ENCODE results near the gene CLRN2.
"Not testable (repeated sequence)": the region's sequence is repeated elsewhere in the genome, so short reads cannot be mapped to it uniquely, and the experiment has no call there.

CLRN2 gene

GRCh38 chr4:17510582-17510981 is 4.4 kb upstream of the CLRN2 start:
- DNase-seq, result no peak

- no peak for DNase-seq
These were observed 3.9 kb upstream of the CLRN2 start for GRCh38 chr4:17511051-17511450.

GRCh38 chr4:17511509-17511949 is 3.4 kb upstream of the CLRN2 start:
- DNase-seq, result peak; percentile 51

- peak; percentile 78 for DNase-seq
These were observed 2.8 kb upstream of the CLRN2 start, which contains the start of gene QDPR for GRCh38 chr4:17511950-17512795. TSS of gene QDPR (minus strand) at chr4:17512090. CDS start at chr4:17512054, 36 bp downstream.

GRCh38 chr4:17512973-17513665 is 1.8 kb upstream of the CLRN2 start:
- DNase-seq, result no peak

GRCh38 chr4:17515445-17516407 is 761 bp downstream of the CLRN2 start:
- no peak for DNase-seq

GRCh38 chr4:17516980-17517379 is 2.0 kb downstream of the CLRN2 start:
- no peak for DNase-seq

- no peak for DNase-seq
These were observed 2.7 kb downstream of the CLRN2 start for GRCh38 chr4:17517664-17518063.

- no peak for DNase-seq
These were observed 6.6 kb downstream of the CLRN2 start for GRCh38 chr4:17521595-17521994.

- no peak for DNase-seq
These were observed 8.7 kb downstream of the CLRN2 start for GRCh38 chr4:17523662-17524061.

GRCh38 chr4:17526695-17527477 is 11.9 kb downstream of the CLRN2 start:
- no peak for DNase-seq

GRCh38 chr4:17528551-17529165 is 13.7 kb downstream of the CLRN2 start:
- no peak for DNase-seq

- no peak for DNase-seq
These were observed 16.7 kb downstream of the CLRN2 start for GRCh38 chr4:17531538-17532285.

- no peak for DNase-seq
These were observed 19.7 kb downstream of the CLRN2 start for GRCh38 chr4:17534705-17535104.

- no peak for DNase-seq
These were observed 20.3 kb downstream of the CLRN2 start for GRCh38 chr4:17535242-17535641.

GRCh38 chr4:17535906-17536305 is 20.9 kb downstream of the CLRN2 start:
- DNase-seq, result no peak

- DNase-seq, result not testable (repeated sequence)
These were observed 22.1 kb downstream of the CLRN2 start for GRCh38 chr4:17537060-17537459.

GRCh38 chr4:17544205-17544604 is 29.2 kb downstream of the CLRN2 start:
- no peak for DNase-seq

GRCh38 chr4:17544831-17545234 is 29.9 kb downstream of the CLRN2 start:
- DNase-seq, result no peak

GRCh38 chr4:17545374-17546140 is 30.6 kb downstream of the CLRN2 start:
- DNase-seq, result no peak

Data from activated CD8-positive, alpha-beta memory T cell treated with anti-CD3 and anti-CD28 coated beads, Interleukin-2, amount 50 U/mL, for 4 hours (primary cell).